Hindlimb muscle (tissue), 1 donor: Measurements from ENCODE around the gene NPR1. TPM values are rescaled to one million over a fixed set of nuclear protein-coding genes. Genes with fewer than 3 reads are reported as not detected.
A peak's percentile ranks its signal among the peaks of the same experiment; 100 is the strongest.
"Not testable (repeated sequence)": the region's sequence is repeated elsewhere in the genome, so short reads cannot be mapped to it uniquely, and the experiment has no call there.

ENCODE experiments used
- DNase-seq: peaks from one replicate; pipeline ENCODE4 v3.0.0-alpha.2; 2013
- polyA plus RNA-seq: library from polyadenylated mRNA; unstranded; fragments of 120-200 nt; gene quantifications from one replicate; pipeline ENCODE4 v1.2.1, GENCODE V29; 2013; ENCODE audit not compliant: insufficient read length

Gene NPR1
- polyA plus RNA-seq, 1 donor = 17.2 TPM

DNA sequence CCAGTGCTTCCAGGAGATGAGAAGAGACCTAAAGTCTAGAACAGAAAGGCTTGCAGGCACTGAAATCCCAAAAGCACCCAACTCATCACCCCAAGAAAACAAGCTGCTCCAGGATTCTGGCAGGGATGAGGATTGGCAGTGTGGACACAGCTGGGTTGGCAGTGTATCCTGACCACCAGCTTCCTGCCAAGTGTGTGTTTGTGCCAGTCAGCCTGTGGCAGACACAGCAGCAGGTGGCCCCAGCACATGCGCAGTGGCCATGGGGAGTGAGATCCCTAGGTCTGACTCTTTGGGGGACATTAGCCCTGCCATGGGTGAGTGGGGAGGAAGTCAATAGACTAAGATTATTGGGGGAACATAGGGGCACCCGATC lies 28.6 kb upstream of the NPR1 start:
- DNase-seq = peak; percentile 53

- DNase-seq = no peak
Observed at GRCh38 chr1:153651771-153652170, 26.7 kb upstream of the NPR1 start.

DNA sequence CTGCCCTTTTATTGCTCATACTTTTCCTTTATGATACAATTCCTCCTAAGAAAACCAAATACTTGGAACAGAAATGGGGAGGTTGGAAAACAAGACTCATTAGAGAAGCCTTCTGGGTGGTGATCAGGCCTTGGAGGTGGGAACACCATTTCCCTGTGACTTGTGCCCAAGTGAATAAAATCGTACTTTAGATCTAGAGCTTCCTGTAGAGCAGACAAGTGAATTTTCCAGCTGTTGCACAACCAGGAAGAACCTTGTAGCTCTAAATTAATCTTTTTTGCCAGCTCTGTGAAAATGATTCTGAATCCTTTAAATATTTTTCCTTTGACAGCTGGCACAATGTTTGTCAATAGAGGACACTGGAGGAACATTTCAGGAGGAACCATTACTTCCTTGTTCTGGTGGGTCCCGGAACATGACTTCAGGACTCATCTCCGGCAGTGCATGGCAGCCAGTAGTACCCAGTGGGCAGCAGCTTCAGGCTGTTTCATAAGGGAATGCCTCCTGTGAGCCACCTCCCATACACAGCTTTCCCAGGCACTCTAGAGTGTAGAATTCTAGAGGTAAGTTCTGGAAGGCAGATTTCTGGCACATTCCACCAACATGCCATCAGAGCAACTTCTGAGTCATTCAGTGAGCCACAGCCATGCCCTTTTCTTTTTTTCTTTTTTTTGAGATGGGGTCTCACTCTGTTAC lies 25.5 kb upstream of the NPR1 start:
- no peak for DNase-seq

- no peak for DNase-seq
Observed at GRCh38 chr1:153655333-153655732, 23.2 kb upstream of the NPR1 start.

DNA sequence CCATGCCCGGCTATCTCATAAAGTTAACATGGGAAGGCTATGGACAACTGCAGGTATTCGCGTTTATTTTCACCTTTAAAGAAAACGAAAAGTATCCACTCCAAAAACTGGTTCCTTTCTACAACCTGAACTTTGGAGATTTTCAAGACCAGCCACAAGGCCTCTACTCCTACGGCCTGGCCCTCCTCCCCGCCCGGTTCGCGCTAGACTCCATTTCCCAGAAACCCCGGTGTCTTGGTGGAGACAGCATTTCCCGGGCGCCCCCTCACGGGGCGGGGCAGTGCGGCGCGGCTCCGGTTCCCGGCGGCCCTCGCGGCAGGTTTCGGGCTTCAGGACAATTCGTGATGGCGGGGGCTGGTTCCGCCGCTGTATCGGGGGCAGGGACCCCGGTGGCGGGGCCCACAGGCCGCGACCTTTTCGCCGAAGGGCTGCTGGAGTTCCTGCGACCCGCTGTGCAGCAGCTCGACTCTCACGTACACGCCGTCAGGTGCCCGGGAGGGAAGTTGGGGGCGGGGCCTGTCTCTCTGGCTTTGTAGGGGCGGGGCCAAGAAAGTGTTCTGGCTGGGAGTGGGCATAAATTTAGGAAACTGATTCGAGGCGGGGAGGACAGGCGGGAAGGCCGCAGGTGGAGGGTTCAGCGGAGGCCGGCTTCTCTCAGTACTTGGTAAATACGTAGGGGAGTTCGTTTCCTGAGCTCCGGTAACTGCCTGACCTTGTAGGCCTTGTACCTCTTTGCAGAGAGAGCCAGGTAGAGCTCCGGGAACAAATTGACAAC lies 19.9 kb upstream of the NPR1 start, which contains the start of gene SNAPIN:
Gene SNAPIN, plus strand, starts transcription at position 304 of the 775 bp plus-strand sequence. Its CDS starts 41 bp downstream, at position 345.
- DNase-seq = peak; percentile 95

GRCh38 chr1:153659175-153659534 lies 19.3 kb upstream of the NPR1 start:
- no peak for DNase-seq

DNA sequence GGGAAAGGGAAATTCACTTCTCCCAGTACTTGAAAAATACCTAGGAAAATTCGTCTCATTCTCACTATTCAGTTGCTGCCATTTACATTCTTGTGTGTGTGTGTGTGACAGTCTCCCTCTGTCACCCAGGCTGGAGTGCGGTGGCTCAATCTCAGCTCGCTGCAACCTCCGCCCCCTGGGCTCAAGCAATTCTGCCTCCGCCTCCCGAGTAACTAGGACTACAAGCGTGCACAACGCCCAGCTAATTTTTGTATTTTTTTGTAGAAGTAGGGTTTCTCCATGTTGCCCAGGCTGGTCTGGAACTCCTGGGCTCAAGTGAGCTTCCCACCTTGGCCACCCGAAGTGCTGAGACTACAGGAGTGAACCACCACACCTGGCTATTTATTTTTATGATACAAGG lies 18.8 kb upstream of the NPR1 start:
- no peak for DNase-seq

GRCh38 chr1:153661111-153661708 lies 17.3 kb upstream of the NPR1 start:
- no peak for DNase-seq

DNA sequence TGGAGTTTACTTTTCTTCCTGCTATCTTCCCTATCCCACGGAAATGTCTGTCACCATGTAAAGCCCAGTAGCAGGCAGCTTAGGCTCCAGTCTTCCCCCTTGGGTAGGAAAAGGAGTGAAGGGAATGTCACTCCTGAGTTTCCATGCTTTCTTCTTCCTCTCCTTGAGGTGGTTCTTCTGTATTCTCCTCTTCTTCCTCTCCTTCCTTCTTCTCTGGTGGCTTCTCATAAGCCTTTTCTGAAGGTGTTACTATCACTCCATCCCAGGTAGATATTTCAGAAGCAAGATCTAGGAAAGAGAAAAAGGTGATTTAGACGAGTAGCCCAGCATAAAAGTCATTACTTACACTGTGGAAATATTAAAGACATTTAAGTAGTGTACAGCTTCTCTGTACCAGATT lies 16.2 kb upstream of the NPR1 start:
- no peak for DNase-seq

GRCh38 chr1:153663211-153663610 lies 15.3 kb upstream of the NPR1 start:
- no peak for DNase-seq

DNA sequence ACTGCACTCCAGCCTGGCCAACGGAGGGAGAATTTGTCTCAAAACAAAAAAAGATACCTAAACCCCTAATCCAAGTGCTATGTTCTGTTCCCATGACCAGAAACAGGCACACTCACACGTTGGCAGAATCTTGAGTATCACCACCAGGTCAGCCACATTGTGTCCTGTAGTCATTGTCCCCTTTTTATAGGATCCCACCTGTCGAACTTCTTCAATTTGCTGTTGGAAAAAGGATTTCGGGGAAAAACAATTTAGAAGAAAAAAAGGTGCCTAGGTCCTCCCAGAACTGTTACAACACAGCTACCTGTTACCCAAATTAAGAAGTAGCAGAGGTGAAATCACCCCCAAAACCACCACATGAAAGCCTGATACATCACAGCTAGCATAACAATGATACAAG lies 11.0 kb upstream of the NPR1 start:
- DNase-seq = no peak

- not testable (repeated sequence) for DNase-seq
Observed at GRCh38 chr1:153668672-153669071, 9.8 kb upstream of the NPR1 start.

DNA sequence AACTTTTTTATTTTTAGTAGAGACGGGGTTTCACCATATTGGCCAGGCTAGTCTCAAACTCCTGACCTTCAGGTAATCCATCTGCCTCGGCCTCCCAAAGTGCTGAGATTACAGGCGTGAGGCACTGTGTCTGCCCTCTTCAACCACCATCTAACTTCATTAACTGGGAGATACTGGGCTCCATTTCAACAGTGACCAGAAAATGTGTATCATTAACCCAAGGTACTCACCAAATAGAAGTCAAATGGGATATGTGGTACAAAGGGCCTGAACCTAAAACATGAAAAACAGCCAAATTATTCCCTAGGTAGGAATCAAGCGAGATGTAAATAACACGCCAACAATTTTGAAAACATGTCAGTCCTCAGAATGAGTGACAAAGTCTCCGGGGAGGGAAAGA lies 8.9 kb upstream of the NPR1 start:
- DNase-seq = no peak

GRCh38 chr1:153670257-153670858 lies 8.1 kb upstream of the NPR1 start:
- no peak for DNase-seq

DNA sequence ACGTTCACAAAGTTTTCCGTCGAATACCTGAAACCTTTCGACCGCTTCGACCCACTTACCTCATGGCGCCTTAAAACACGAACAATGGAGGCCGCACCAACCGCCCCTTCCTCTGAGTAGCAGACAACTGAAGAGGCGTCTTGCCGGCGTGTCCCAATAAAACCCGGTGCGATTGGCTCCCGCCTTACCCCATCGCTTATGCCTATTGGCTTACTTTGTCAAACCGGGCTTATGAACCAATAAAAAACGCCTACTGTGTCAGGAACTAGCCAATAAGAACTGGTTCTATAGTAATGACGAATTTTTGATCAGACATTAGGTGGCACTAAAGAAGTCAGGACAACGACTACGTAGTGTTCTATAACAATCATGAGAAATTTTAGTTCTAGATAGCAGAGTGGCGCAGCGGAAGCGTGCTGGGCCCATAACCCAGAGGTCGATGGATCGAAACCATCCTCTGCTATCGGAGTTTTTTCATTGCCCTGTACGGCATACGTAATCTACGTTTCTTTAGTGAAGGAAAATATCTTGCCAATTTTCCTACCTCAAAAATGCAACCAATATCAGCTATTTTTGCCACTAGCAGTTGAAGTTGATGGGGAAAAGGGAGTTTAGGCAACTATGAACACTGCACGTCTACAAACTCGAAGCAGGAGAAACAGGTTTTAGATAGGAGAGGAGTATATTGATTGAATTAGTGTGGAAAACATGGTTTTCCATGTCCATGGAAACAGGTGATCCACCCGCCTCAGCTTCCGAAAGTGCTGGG lies 7.4 kb upstream of the NPR1 start, which contains the start of gene ILF2:
Gene ILF2, minus strand, starts transcription at position 135 of the 769 bp plus-strand sequence. Its CDS starts 71 bp downstream, at position 64.
- DNase-seq = peak; percentile 97

GRCh38 chr1:153671628-153672353 lies 6.7 kb upstream of the NPR1 start:
- DNase-seq = not testable (repeated sequence)

DNA sequence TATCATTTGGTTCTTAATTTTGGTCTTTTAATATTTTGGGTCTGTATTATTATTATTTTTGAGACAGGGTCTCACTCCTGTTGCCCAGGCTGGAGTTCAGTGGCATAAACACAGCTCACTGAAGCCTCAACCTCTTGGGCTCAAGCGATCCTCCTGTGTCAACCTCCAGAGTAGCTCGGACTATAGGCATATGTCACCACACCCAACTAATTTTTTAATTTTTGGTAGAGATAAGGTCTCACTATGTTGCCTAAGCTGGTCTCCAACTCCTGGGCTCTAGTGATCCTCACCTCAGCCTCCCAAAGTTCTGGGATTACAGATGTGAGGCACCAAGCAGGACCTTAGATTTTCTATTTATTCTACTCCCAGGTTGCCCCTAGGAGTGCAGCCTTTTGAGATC lies 5.0 kb upstream of the NPR1 start:
- no peak for DNase-seq

DNA sequence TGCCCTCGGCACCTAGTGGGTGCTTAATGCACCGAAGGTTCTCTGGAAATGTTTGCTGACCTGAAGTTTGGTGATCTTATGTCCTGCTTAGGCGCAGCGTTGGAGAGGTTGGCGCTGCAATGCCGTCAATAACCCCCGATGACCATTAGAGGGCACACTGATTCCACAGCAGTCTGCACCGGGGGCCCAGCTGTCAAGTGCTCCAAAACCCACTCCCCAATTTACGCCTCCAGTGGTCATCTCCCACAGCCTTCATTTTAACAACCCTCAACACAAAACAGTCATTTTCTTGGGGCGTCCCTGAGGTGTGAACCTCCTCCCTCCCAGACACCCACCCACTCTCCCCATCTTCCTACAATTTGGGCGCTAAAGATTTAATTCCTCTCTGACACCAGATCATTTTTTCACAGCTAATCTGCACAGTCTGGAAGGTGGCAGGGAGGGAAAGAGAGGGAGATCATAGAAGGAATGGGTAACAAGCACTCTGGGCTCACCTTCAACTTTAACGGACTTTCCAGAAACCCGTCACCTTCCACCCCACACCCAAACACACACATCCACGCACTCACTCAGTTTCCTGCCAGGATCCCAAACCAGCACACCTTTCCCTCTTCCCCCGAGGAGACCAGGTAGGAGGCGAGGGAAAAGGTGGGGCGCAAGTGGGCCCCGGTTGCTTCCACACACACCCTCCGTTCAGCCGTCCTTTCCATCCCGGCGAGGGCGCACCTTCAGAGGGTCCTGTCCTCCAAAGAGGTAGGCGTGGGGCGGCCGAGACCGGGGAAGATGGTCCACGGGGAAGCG lies 570 bp upstream of the NPR1 start:
- DNase-seq = peak; percentile 44

- peak; percentile 35 for DNase-seq
Observed at GRCh38 chr1:153679337-153680119, 1.0 kb downstream of the NPR1 start.

DNA sequence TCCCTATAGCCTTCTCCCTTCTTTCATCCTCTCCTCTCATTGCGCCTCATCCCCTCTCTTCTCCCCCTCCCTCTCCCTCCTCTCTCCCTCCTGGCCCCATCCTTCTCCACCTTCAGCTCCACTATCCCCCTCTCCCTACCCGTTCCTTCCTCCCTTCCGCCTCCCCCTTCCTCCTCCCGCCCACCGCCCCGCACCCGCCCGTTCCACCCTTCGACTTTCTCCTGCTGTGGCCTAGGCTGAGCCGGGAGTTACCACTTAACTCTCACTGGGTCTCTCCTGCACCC lies 1.6 kb downstream of the NPR1 start:
- no peak for DNase-seq
